SK-N-SH treated with all-trans-retinoic acid at 6 μM for 48 hours (cell line): Measurements from ENCODE around the gene TWSG1.

Experiments used
- BACH2 ChIP-seq: fragments of 250-450 bp; sonication (Bioruptor Pico); IDR thresholded peaks from 2 replicates; pipeline ENCODE4 v1.9.0; 2021; ENCODE audit warnings: mild to moderate bottlenecking, borderline replicate concordance
- CSDC2 ChIP-seq: fragments of 250-450 bp; sonication (Bioruptor Pico); IDR thresholded peaks from 2 replicates; pipeline ENCODE4 v1.5.0; 2020; ENCODE audit warnings: mild to moderate bottlenecking, moderate library complexity
- TCF4 ChIP-seq: fragments of 250-450 bp; sonication (Bioruptor Pico); IDR thresholded peaks from 2 replicates; pipeline ENCODE4 v1.8.0; 2021; ENCODE audit warnings: mild to moderate bottlenecking, moderate library complexity, borderline replicate concordance
- TSHZ2 ChIP-seq: fragments of 250-450 bp; sonication (Bioruptor Pico); IDR thresholded peaks from 2 replicates; pipeline ENCODE4 v1.5.0; 2020; ENCODE audit warnings: mild to moderate bottlenecking, moderate library complexity
- ZNF70 ChIP-seq: fragments of 450-650 bp; formaldehyde crosslinking; IDR thresholded peaks from 2 replicates; pipeline ENCODE4 v1.5.0; 2020; ENCODE audit warnings: mild to moderate bottlenecking, moderate library complexity
- ZNF8 ChIP-seq: fragments of 450-650 bp; formaldehyde crosslinking; IDR thresholded peaks from 2 replicates; pipeline ENCODE4 v1.5.0; 2020; ENCODE audit warnings: mild to moderate bottlenecking, moderate library complexity

DNA sequence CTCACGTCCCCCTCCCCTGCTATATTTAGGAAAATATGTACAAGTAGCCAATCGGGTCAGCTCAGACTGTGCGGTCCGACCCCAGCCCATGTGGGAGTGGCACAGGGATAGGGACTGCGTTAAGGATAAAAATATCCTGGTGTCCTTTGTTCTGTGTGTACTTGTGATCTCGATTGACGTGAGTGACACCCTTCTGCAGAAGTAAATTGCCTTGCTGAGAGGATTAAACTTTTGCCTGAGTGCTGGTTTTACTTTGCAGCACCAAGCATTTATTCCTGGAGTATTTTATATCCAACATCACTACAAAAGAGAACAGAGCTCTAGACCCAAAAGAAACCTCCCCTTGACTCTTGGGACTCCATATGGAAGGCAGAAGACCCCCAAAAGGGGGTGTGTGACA is 112.8 kb downstream of the TWSG1 start:
- no peak for TF ChIP-seq BACH2 (CRISPR knock-in tag)
- no peak for TF ChIP-seq CSDC2
- TF ChIP-seq ZNF8 (CRISPR knock-in tag), result no peak
- no peak for TF ChIP-seq TCF4 (CRISPR knock-in tag)
- TF ChIP-seq ZNF70, result no peak
- no peak for TF ChIP-seq TSHZ2 (CRISPR knock-in tag)
